Nephron progenitor cell (in vitro differentiated cells): ENCODE measurements around the gene TENT4A.

Source experiments
- DNase-seq: peaks from one replicate; pipeline ENCODE4 v3.0.0; 2021
- H3K27ac Mint-ChIP-seq: 2 replicates; pipeline ENCODE4 v1.8.0; 2021; ENCODE audit warnings: mild to moderate bottlenecking, moderate library complexity, mixed read lengths
- H3K27me3 Mint-ChIP-seq: 2 replicates; pipeline ENCODE4 v1.8.0; 2021; ENCODE audit warnings: mild to moderate bottlenecking, low read depth, mixed read lengths; ENCODE audit not compliant: poor library complexity
- H3K36me3 Mint-ChIP-seq: 2 replicates; pipeline ENCODE4 v1.8.0; 2021; ENCODE audit warnings: low read depth, mixed read lengths
- H3K4me1 Mint-ChIP-seq: 2 replicates; pipeline ENCODE4 v1.8.0; 2021; ENCODE audit warnings: mixed read lengths
- H3K4me3 Mint-ChIP-seq: 2 replicates; pipeline ENCODE4 v1.8.0; 2021; ENCODE audit warnings: mild to moderate bottlenecking, moderate library complexity, mixed read lengths
- H3K9me3 Mint-ChIP-seq: 2 replicates; pipeline ENCODE4 v1.8.0; 2021; ENCODE audit warnings: mild to moderate bottlenecking, moderate library complexity, mixed read lengths
- TF ChIP-seq, protein P1 (sequence below): fragments of 200-600 bp; sonication (generic); IDR thresholded peaks from 2 replicates; pipeline ENCODE4 v1.5.0; 2021; ENCODE audit warnings: antibody characterized with exemption

Gene TENT4A

GRCh38 chr5:6766604-6767093, 53.4 kb downstream of the TENT4A start:
- Mint-ChIP-seq H3K36me3 (peaks cover 4% of the 10 kb centered on the region), H3K9me3 (no peaks in the 10 kb centered on the region), H3K27me3 (peaks cover 3% of the 10 kb centered on the region), H3K4me3 (no peak overlapping the region), H3K4me1 (peaks cover 16% of the 10 kb centered on the region), H3K27ac (no peak overlapping the region)
- TF ChIP-seq, protein P1, sequence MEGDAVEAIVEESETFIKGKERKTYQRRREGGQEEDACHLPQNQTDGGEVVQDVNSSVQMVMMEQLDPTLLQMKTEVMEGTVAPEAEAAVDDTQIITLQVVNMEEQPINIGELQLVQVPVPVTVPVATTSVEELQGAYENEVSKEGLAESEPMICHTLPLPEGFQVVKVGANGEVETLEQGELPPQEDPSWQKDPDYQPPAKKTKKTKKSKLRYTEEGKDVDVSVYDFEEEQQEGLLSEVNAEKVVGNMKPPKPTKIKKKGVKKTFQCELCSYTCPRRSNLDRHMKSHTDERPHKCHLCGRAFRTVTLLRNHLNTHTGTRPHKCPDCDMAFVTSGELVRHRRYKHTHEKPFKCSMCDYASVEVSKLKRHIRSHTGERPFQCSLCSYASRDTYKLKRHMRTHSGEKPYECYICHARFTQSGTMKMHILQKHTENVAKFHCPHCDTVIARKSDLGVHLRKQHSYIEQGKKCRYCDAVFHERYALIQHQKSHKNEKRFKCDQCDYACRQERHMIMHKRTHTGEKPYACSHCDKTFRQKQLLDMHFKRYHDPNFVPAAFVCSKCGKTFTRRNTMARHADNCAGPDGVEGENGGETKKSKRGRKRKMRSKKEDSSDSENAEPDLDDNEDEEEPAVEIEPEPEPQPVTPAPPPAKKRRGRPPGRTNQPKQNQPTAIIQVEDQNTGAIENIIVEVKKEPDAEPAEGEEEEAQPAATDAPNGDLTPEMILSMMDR, result no peak
- no peak for DNase-seq

DNA sequence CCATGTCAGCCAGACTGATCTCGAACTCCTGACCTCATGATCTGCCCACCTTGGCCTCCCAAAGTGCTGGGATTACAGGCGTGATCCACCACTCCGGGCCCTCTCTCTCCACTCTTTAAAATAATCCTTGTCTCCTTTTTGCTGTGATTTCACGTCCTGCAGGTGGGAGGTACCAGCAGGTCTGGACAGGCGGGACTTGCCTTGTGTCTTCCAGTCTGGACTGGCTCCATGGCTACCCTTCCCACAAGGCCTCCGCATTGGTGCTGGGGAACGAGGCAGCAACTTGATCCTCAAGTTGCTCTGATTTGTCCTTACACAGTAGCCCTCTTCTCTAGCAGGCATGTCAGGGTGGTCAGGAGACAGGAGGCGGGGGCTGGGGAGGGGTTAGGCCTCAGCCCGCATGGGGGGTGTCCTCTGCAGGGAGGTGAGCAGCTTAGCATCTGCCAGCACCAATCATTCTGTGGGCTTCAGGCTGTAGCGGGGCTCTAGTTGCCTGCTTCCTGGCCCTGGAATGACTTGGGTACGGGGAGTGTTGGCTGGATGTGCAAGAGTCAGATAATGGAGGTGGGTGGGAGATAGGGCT, 54.3 kb downstream of the TENT4A start:
- H3K27ac Mint-ChIP-seq, result no peak overlapping the region
- TF ChIP-seq, protein P1, result no peak
- H3K4me3 Mint-ChIP-seq, result no peak overlapping the region
- DNase-seq, result no peak
- peaks cover 16% of the 10 kb centered on the region for H3K4me1 Mint-ChIP-seq
- peaks cover 8% of the 10 kb centered on the region for H3K36me3 Mint-ChIP-seq
- peaks cover 3% of the 10 kb centered on the region for H3K27me3 Mint-ChIP-seq
- H3K9me3 Mint-ChIP-seq, result peaks cover 2% of the 10 kb centered on the region

- Mint-ChIP-seq H3K36me3 (peaks cover 10% of the 10 kb centered on the region), H3K27ac (no peak overlapping the region), H3K27me3 (peaks cover 3% of the 10 kb centered on the region), H3K4me3 (no peak overlapping the region), H3K9me3 (peaks cover 4% of the 10 kb centered on the region), H3K4me1 (peaks cover 16% of the 10 kb centered on the region)
- TF ChIP-seq, protein P1, result no peak
- no peak for DNase-seq
Measured at GRCh38 chr5:6768590-6769230, 55.5 kb downstream of the TENT4A start.

- TF ChIP-seq, protein P1, result no peak
- Mint-ChIP-seq H3K4me1 (peaks cover 20% of the 10 kb centered on the region), H3K36me3 (peaks cover 15% of the 10 kb centered on the region), H3K27me3 (no peaks in the 10 kb centered on the region), H3K4me3 (no peak overlapping the region), H3K27ac (no peak overlapping the region), H3K9me3 (peaks cover 10% of the 10 kb centered on the region)
- no peak for DNase-seq
Measured at GRCh38 chr5:6770826-6771607, 57.8 kb downstream of the TENT4A start.

GRCh38 chr5:6772886-6773285, 59.7 kb downstream of the TENT4A start:
- H3K4me1 Mint-ChIP-seq, result peaks cover 22% of the 10 kb centered on the region
- H3K4me3 Mint-ChIP-seq, result no peak overlapping the region
- no peak overlapping the region for H3K27ac Mint-ChIP-seq
- peaks cover 15% of the 10 kb centered on the region for H3K36me3 Mint-ChIP-seq
- no peak for DNase-seq
- no peaks in the 10 kb centered on the region for H3K27me3 Mint-ChIP-seq
- peaks cover 10% of the 10 kb centered on the region for H3K9me3 Mint-ChIP-seq
- TF ChIP-seq, protein P1, result no peak
